Astrocyte (in vitro differentiated cells and primary cell): ENCODE measurements around the gene DNASE2. TPM values are rescaled to one million over a fixed set of nuclear protein-coding genes. Genes with fewer than 3 reads are reported as not detected.

ENCODE experiments used
- DNase-seq: peaks from one replicate; pipeline ENCODE4 v3.0.0-alpha.2; 2010; ENCODE audit warnings: low read depth
- FAIRE-seq: peaks from 2 replicates; lab custom pipeline; 2011; peaks lifted over from hg19 to GRCh38; lab: Jason Lieb, UNC
- H2AFZ ChIP-seq: 2 replicates; pipeline ENCODE4 v1.6.0; 2012; ENCODE audit warnings: low read depth, low read length, inconsistent platforms
- H3K27ac ChIP-seq: 2 replicates; pipeline ENCODE4 v1.5.1; 2011; ENCODE audit warnings: low read depth, low read length, inconsistent platforms
- H3K27me3 ChIP-seq: 2 replicates; pipeline ENCODE4 v1.6.0; 2011; ENCODE audit warnings: low read length, inconsistent platforms; ENCODE audit not compliant: insufficient read depth
- H3K36me3 ChIP-seq: 2 replicates; pipeline ENCODE4 v1.5.1; 2011; ENCODE audit warnings: low read length, inconsistent platforms; ENCODE audit not compliant: insufficient read depth
- H3K4me1 ChIP-seq: 2 replicates; pipeline ENCODE4 v1.5.1; 2011; ENCODE audit warnings: low read length, inconsistent platforms; ENCODE audit not compliant: insufficient read depth
- H3K4me2 ChIP-seq: 2 replicates; pipeline ENCODE4 v1.6.0; 2012; ENCODE audit warnings: low read length, inconsistent platforms
- H3K4me3 ChIP-seq: 2 replicates; pipeline ENCODE4 v1.5.1; 2011; ENCODE audit warnings: low read depth, mild to moderate bottlenecking, low read length, inconsistent platforms; ENCODE audit not compliant: insufficient read depth
- H3K79me2 ChIP-seq: 2 replicates; pipeline ENCODE4 v1.6.0; 2012; ENCODE audit warnings: mild to moderate bottlenecking, low read length, inconsistent platforms; ENCODE audit not compliant: insufficient read depth
- H3K9ac ChIP-seq: 2 replicates; pipeline ENCODE4 v1.6.0; 2012; ENCODE audit warnings: mild to moderate bottlenecking, low read length, inconsistent platforms
- H3K9me3 ChIP-seq: 2 replicates; pipeline ENCODE4 v1.5.1; 2012; ENCODE audit warnings: low read depth, mild to moderate bottlenecking, low read length, inconsistent platforms; ENCODE audit not compliant: insufficient read depth
- H4K20me1 ChIP-seq: 2 replicates; pipeline ENCODE4 v1.6.0; 2012; ENCODE audit warnings: low read length, inconsistent platforms; ENCODE audit not compliant: insufficient read depth
- H3K27ac Mint-ChIP-seq: one replicate; pipeline ENCODE4 v1.8.0; 2021; ENCODE audit warnings: mild to moderate bottlenecking, mixed read lengths; ENCODE audit not compliant: unreplicated experiment
- H3K27me3 Mint-ChIP-seq: one replicate; pipeline ENCODE4 v1.8.0; 2021; ENCODE audit warnings: low read depth, mixed read lengths; ENCODE audit not compliant: unreplicated experiment
- H3K36me3 Mint-ChIP-seq: one replicate; pipeline ENCODE4 v1.8.0; 2021; ENCODE audit warnings: low read depth, mixed read lengths; ENCODE audit not compliant: unreplicated experiment
- H3K4me1 Mint-ChIP-seq: one replicate; pipeline ENCODE4 v1.8.0; 2021; ENCODE audit warnings: low read depth, mixed read lengths; ENCODE audit not compliant: unreplicated experiment
- H3K4me3 Mint-ChIP-seq: one replicate; pipeline ENCODE4 v1.8.0; 2021; ENCODE audit warnings: mild to moderate bottlenecking, moderate library complexity, mixed read lengths; ENCODE audit not compliant: unreplicated experiment
- H3K9me3 Mint-ChIP-seq: one replicate; pipeline ENCODE4 v1.8.0; 2021; ENCODE audit warnings: mild to moderate bottlenecking, mixed read lengths; ENCODE audit not compliant: unreplicated experiment
- EZH2 ChIP-seq: IDR thresholded peaks from 2 replicates; pipeline ENCODE4 v1.6.1; 2012; ENCODE audit warnings: mild to moderate bottlenecking, low read length, inconsistent platforms; ENCODE audit not compliant: insufficient read depth
- total RNA-seq: library from RNA; stranded (reverse); gene quantifications from 2 replicates; pipeline ENCODE4 v1.2.1, GENCODE V29; 2021
- TF ChIP-seq, protein P1 (sequence below): IDR thresholded peaks from 2 replicates; pipeline ENCODE4 v1.5.1; 2011; ENCODE audit warnings: low read depth, mild to moderate bottlenecking, inconsistent platforms, low read length, moderate library complexity; ENCODE audit not compliant: insufficient read depth

DNASE2 gene
- total RNA-seq, 1 donor from 2014 or later: 33.1 TPM

DNA sequence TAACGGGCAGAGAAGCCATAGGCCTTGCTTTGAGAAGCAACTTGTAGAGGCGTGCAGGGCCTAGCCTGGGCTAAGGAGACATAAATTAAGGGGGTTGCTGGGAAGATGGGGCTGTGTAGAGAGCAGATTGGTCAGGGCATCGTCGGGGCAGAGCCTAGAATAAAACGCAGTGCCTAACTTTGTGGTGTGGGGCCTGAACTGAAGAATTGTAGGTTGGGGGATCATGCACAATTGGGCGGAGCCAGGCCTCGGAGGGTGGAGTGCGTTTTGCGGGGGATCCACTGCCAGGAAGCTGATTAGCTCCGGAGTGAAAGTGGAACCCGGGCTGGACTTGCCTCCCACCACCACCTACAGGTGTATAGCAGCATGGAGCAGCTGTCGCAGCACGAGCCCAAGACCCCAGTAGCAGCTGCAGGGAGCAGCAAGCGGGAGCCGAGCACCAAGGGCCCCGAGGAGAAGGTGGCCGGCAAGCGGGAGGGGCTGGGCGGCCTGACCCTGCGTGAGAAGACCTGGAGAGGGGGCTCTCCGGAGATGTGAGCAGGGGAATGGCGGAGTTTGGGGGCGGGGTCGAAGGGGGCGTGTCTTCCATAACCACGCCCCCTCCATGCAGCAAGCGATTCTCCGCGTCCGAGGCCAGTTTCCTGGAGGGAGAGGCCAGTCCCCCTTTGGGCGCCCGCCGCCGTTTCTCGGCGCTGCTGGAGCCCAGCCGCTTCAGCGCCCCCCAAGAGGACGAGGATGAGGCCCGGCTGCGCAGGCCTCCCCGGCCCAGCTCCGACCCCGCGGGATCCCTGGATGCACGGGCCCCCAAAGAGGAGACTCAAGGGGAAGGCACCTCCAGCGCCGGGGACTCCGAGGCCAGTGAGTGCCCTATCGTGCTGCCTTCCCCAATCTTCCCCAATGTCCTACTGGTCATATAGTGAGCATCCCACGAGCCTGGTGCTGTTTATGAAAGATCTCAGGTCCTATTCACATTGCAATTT is 13.8 kb downstream of the DNASE2 start:
- TF ChIP-seq EZH2: no peak
- TF ChIP-seq, protein P1, sequence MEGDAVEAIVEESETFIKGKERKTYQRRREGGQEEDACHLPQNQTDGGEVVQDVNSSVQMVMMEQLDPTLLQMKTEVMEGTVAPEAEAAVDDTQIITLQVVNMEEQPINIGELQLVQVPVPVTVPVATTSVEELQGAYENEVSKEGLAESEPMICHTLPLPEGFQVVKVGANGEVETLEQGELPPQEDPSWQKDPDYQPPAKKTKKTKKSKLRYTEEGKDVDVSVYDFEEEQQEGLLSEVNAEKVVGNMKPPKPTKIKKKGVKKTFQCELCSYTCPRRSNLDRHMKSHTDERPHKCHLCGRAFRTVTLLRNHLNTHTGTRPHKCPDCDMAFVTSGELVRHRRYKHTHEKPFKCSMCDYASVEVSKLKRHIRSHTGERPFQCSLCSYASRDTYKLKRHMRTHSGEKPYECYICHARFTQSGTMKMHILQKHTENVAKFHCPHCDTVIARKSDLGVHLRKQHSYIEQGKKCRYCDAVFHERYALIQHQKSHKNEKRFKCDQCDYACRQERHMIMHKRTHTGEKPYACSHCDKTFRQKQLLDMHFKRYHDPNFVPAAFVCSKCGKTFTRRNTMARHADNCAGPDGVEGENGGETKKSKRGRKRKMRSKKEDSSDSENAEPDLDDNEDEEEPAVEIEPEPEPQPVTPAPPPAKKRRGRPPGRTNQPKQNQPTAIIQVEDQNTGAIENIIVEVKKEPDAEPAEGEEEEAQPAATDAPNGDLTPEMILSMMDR: no peak
- Histone ChIP-seq H3K4me2 (peak overlapping the region; percentile 86), H2AFZ (peak overlapping the region; percentile 90), H3K4me1 (peaks cover 3% of the 10 kb centered on the region), H3K36me3 (no peaks in the 10 kb centered on the region), H4K20me1 (no peaks in the 10 kb centered on the region), H3K27ac (no peak overlapping the region), H3K27me3 (peaks cover 4% of the 10 kb centered on the region), H3K9ac (peak overlapping the region; percentile 57), H3K79me2 (no peaks in the 10 kb centered on the region), H3K9me3 (no peaks in the 10 kb centered on the region), H3K4me3 (peak overlapping the region; percentile 29)
- peak; percentile 7 for DNase-seq
- Mint-ChIP-seq H3K4me3 (peak overlapping the region; percentile 66), H3K36me3 (peaks cover 16% of the 10 kb centered on the region), H3K4me1 (no peaks in the 10 kb centered on the region), H3K27me3 (peaks cover 2% of the 10 kb centered on the region), H3K27ac (peak overlapping the region; percentile 78), H3K9me3 (peaks cover 2% of the 10 kb centered on the region)
- no peak for FAIRE-seq

DNA sequence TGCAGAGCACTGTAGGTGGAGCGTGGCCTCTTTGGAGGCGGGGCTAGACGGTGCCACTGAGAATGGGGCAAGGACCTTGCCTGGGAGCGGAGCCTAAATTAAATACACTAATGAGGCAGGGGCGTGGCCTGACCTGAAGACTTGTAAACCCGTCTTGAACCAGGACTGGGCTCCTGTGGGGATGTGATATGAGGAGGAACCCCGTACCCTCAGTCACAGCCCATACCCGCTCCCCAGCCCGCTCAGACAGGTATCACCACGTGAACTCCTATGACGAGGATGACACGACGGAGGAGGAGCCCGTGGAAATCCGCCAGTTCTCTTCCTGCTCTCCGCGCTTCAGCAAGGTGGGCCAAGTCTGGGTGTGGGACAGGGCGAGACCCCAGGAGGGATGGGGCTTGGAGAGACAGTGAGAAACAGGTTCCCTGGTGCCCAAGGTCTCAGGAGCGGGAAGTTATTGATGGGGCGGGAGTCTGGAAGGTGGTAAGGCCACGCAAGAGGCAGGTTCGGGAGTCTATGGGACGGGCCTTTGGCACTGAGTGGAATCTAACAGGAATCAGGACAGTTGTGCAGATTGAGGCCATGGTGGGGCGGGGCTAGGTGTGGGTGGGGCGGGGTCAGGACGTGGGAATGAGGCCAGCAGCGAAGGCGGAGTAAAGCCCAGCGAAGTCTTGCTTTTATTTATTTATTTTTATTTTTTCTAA is 14.7 kb downstream of the DNASE2 start:
- no peak overlapping the region for H3K27ac ChIP-seq
- Mint-ChIP-seq H3K36me3 (peaks cover 13% of the 10 kb centered on the region), H3K27ac (no peak overlapping the region), H3K9me3 (no peaks in the 10 kb centered on the region), H3K27me3 (peaks cover 2% of the 10 kb centered on the region), H3K4me1 (no peaks in the 10 kb centered on the region), H3K4me3 (no peak overlapping the region)
- H3K9me3 ChIP-seq: no peaks in the 10 kb centered on the region
- no peak for FAIRE-seq
- H3K4me3 ChIP-seq: no peak overlapping the region
- H3K4me2 ChIP-seq: no peak overlapping the region
- DNase-seq: no peak
- TF ChIP-seq, protein P1: no peak
- no peak for TF ChIP-seq EZH2
- H3K36me3 ChIP-seq: no peaks in the 10 kb centered on the region
- no peaks in the 10 kb centered on the region for H3K79me2 ChIP-seq
- H3K27me3 ChIP-seq: peaks cover 4% of the 10 kb centered on the region
- H4K20me1 ChIP-seq: no peaks in the 10 kb centered on the region
- H3K9ac ChIP-seq: no peak overlapping the region
- H3K4me1 ChIP-seq: peaks cover 3% of the 10 kb centered on the region
- no peak overlapping the region for H2AFZ ChIP-seq
